Lung (tissue), 12 donors: ENCODE results near the gene DNM1L. TPM values are rescaled to one million over a fixed set of nuclear protein-coding genes. Genes with fewer than 3 reads are reported as not detected.

Experiments used
- ATAC-seq: fragments of 200-7000 bp; cut with Tn5 transposase; one replicate; pipeline ENCODE4 v1.9.1; 2020; ENCODE audit warnings: moderate number of reproducible peaks; ENCODE audit not compliant: insufficient read depth, low FRiP score
- DNase-seq, 3 donors: peaks; one replicate each; pipeline ENCODE4 v3.0.0-alpha.2; 2013 to 2017
- H3K27ac ChIP-seq, 2 donors: one replicate each; pipeline ENCODE4 v1.5.1; 2013; ENCODE audit warnings: mild to moderate bottlenecking in 2 of 2, moderate library complexity in 2 of 2, control low read depth in 1 of 2, inconsistent platforms in 1 of 2, low read depth in 1 of 2, low read length in 1 of 2
- H3K27me3 ChIP-seq, 3 donors: one replicate each; pipeline ENCODE4 v1.5.1; 2013; ENCODE audit warnings: low read length in 2 of 3; ENCODE audit not compliant: control insufficient read depth in 3 of 3, insufficient read depth in 3 of 3
- H3K36me3 ChIP-seq, 4 donors: one replicate each; pipeline ENCODE4 v1.5.1; 2013; ENCODE audit warnings: low read length in 4 of 4, mild to moderate bottlenecking in 1 of 4, moderate library complexity in 1 of 4; ENCODE audit not compliant: control insufficient read depth in 4 of 4, insufficient read depth in 4 of 4
- H3K4me1 ChIP-seq, 5 donors: one replicate each; pipeline ENCODE4 v1.5.1; 2013; ENCODE audit warnings: low read length in 5 of 5, mild to moderate bottlenecking in 2 of 5, moderate library complexity in 1 of 5; ENCODE audit not compliant: control insufficient read depth in 5 of 5, insufficient read depth in 5 of 5
- H3K4me3 ChIP-seq: one replicate; pipeline ENCODE4 v1.5.1; 2013; ENCODE audit warnings: mild to moderate bottlenecking, control low read depth, moderate library complexity
- H3K9ac ChIP-seq, 2 donors: one replicate each; pipeline ENCODE4 v1.5.1; 2013; ENCODE audit warnings: low read length in 2 of 2, control low read depth in 1 of 2; ENCODE audit not compliant: insufficient read depth in 1 of 2
- H3K9me3 ChIP-seq, 4 donors: one replicate each; pipeline ENCODE4 v1.5.1; 2013; ENCODE audit warnings: low read length in 3 of 4, mild to moderate bottlenecking in 1 of 4, moderate library complexity in 1 of 4; ENCODE audit not compliant: control insufficient read depth in 4 of 4, insufficient read depth in 3 of 4
- WGBS, 2 donors: extraction: QIAGEN DNeasy Blood & Tissue Kit; methylation state at CpG; one replicate each; pipeline ENCODE4 v1.1.7; 2013; 5-methylcytosine and 5-hydroxymethylcytosine counted together
- polyA plus RNA-seq, 2 donors: library from polyadenylated mRNA; stranded (reverse); fragments of 200-250 nt; gene quantifications; one replicate each; pipeline ENCODE4 v1.2.1, GENCODE V29; 2013
- total RNA-seq, 2 donors: library from RNA; depleted of rRNA in 1 of 2; stranded (reverse); fragments of >200 nt in 1 of 2; gene quantifications; one replicate each; pipeline ENCODE4 v1.2.1, GENCODE V29; 2014 to 2021
- TF ChIP-seq, protein P1 (sequence below): IDR thresholded peaks from 2 replicates; pipeline ENCODE4 v1.5.1; 2012; ENCODE audit warnings: mild to moderate bottlenecking; ENCODE audit errors: control extremely low read depth, extremely low read depth
- donor health status: control.
- donor health status: control.
- donor health status: Bipolar disorder and iron deficiency.
- donor health status: healthy.
- donor health status: DM: yes; HTN: yes; CAD: no.

Gene DNM1L
- total and polyA plus RNA-seq, 4 donors: 27.4 to 88.1 (median 41.0) TPM

DNA sequence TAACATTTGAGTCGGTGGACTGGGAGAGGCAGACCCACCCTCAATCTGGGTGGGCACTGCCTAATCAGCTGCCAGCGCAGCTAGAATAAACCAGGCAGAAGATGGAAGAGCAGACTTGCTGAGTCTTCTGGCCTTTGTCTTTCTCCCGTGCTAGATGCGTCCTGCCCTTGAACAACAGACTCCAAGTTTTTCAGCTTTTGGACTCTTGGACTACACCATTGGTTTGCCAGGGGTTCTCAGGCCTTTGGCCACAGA lies 27.2 kb upstream of the DNM1L start:
- no peaks in the 10 kb centered on the region for H3K36me3 ChIP-seq
- no peak overlapping the region for H3K4me3 ChIP-seq
- no peak for DNase-seq
- H3K9ac ChIP-seq: no peak overlapping the region
- no peak overlapping the region for H3K27ac ChIP-seq
- no peak for ATAC-seq
- H3K9me3 ChIP-seq: no peaks in the 10 kb centered on the region
- WGBS, 2 donors: 96 to 97% methylated on average over 4 of the region's 4 CpGs
- no peaks in the 10 kb centered on the region for H3K27me3 ChIP-seq
- peaks cover 0 to 8% (median 0%) of the 10 kb centered on the region in 5 donors for H3K4me1 ChIP-seq
- TF ChIP-seq, protein P1, sequence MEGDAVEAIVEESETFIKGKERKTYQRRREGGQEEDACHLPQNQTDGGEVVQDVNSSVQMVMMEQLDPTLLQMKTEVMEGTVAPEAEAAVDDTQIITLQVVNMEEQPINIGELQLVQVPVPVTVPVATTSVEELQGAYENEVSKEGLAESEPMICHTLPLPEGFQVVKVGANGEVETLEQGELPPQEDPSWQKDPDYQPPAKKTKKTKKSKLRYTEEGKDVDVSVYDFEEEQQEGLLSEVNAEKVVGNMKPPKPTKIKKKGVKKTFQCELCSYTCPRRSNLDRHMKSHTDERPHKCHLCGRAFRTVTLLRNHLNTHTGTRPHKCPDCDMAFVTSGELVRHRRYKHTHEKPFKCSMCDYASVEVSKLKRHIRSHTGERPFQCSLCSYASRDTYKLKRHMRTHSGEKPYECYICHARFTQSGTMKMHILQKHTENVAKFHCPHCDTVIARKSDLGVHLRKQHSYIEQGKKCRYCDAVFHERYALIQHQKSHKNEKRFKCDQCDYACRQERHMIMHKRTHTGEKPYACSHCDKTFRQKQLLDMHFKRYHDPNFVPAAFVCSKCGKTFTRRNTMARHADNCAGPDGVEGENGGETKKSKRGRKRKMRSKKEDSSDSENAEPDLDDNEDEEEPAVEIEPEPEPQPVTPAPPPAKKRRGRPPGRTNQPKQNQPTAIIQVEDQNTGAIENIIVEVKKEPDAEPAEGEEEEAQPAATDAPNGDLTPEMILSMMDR: no peak

DNA sequence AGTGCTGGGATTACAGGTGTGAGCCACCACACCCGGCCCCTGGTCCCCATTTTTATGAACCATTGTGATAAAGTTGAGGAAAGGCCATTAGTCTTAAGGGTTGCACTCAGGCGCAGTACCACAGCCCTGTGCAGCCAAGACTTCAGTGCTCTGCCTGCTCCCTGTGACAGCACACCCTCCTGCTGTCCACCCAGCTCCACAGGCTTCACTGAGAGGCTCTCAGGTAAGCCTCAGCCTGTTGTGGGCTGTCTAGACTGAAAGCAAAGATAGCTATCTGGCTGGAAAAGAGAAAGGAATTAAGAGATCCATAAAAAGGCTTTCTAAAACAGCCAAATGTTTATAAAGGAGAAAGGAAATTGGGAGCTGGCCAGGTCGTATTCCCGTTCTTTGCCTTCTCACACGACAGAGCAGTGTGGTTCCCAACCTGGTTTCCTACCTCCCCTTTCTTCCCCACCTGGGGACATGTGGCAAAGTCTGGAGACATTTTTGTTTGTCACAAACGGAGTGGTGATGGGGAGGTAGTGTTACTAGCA lies 19.1 kb upstream of the DNM1L start:
- WGBS, 2 donors: 54 to 79% methylated on average over 6 of the region's 6 CpGs

DNA sequence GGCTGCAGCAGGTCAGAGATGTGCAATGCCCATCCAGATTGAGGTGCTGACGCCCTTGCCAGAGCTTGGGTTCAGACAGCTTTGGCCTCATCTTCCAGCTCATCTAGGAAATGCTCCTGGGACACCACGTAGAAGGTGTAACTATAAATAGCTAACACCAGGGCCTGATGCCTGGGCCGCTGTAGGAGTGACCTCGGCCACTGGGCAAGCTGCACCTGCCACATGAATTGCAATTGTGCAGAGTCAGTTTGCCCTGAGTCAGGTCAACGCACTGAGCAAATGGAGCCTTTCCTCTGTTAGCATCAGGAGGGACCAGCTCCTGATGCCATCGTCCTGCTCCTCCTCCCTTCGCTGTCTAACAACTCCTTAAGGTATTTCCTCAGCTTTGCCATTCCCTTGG lies 17.4 kb upstream of the DNM1L start:
- peaks cover 0 to 9% (median 0%) of the 10 kb centered on the region in 5 donors for H3K4me1 ChIP-seq
- WGBS, 2 donors: 91 to 97% methylated on average over 7 of the region's 7 CpGs
- H3K27ac ChIP-seq: no peak overlapping the region
- ATAC-seq: no peak
- H3K4me3 ChIP-seq: no peak overlapping the region
- no peak overlapping the region for H3K9ac ChIP-seq
- DNase-seq: no peak
- no peaks in the 10 kb centered on the region for H3K9me3 ChIP-seq
- no peaks in the 10 kb centered on the region for H3K27me3 ChIP-seq
- TF ChIP-seq, protein P1: no peak
- no peaks in the 10 kb centered on the region for H3K36me3 ChIP-seq

More for the DNA sequence above, 19.1 kb upstream of the DNM1L start:
- no peak overlapping the region for H3K4me3 ChIP-seq
- TF ChIP-seq, protein P1: no peak
- H3K4me1 ChIP-seq: peaks cover 0 to 9% (median 0%) of the 10 kb centered on the region in 5 donors
- no peaks in the 10 kb centered on the region for H3K27me3 ChIP-seq
- no peaks in the 10 kb centered on the region for H3K9me3 ChIP-seq
- H3K27ac ChIP-seq: no peak overlapping the region
- H3K36me3 ChIP-seq: no peaks in the 10 kb centered on the region
- H3K9ac ChIP-seq: no peak overlapping the region
- ATAC-seq: no peak
- DNase-seq: peak in 1 of 3 donors; percentile 37

DNA sequence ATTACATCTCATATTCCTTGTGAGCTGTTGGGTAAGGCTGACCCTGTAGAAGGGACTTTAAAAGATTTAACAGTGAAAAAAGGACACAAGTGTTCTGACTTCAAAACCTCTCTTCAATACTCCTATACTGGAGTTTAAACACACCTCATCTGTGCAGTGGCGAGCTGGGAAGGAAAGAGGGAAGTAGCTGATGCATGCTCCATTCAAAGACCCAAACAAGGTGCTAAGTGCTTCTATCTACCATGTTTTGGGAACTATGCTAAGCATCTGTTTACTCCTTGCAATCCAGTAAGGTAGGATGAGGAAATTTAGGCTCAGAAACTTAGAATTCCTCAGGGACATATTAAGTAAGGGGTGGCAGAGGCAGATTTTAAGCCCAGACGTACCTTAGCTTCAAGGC lies 16.4 kb upstream of the DNM1L start:
- Histone ChIP-seq H3K27ac (no peak overlapping the region), H3K4me1 (peaks cover 0 to 9% (median 0%) of the 10 kb centered on the region in 5 donors), H3K9ac (no peak overlapping the region), H3K36me3 (no peaks in the 10 kb centered on the region), H3K27me3 (no peaks in the 10 kb centered on the region), H3K4me3 (no peak overlapping the region), H3K9me3 (no peaks in the 10 kb centered on the region)
- ATAC-seq: no peak
- WGBS, 2 donors: 85 to 88% methylated on average over 2 of the region's 2 CpGs
- DNase-seq: no peak
- TF ChIP-seq, protein P1: no peak
